NCI-H345 treated with DMSO at 0.1 percent for 48 hours (cell line): ENCODE results near the gene UMAD1.
"Not testable (repeated sequence)": the region's sequence is repeated elsewhere in the genome, so short reads cannot be mapped to it uniquely, and the experiment has no call there.

ENCODE experiments used
- DNase-seq: peaks from one replicate; lab custom pipeline; 2025; ENCODE audit not compliant: unreplicated experiment; lab: John Stamatoyannopoulos, UW

Gene UMAD1

DNA sequence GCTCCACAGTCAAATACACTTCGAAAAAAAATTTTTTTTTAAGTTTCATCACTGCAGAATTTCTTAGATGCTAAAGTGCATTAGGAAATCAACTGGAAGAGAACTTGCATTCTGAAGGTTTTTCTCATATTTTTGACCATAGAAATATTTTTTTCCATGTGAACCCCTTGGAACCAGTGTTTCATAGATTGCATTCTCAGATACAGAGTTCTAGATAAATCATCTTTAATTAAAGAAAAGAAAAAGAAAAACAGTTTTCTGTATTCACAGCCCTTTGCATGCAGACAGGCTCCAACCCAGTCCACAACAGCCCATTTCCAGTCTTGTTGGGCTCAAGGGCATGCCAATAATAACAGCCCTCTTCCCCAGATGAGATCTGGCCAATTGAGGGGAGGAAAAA, 153.4 kb downstream of the UMAD1 start:
- no peak for DNase-seq

- no peak for DNase-seq
These were observed 154.7 kb downstream of the UMAD1 start for GRCh38 chr7:7795203-7795602.

GRCh38 chr7:7795630-7796121, 155.1 kb downstream of the UMAD1 start:
- no peak for DNase-seq

- no peak for DNase-seq
These were observed 158.0 kb downstream of the UMAD1 start for GRCh38 chr7:7798510-7798909.

DNA sequence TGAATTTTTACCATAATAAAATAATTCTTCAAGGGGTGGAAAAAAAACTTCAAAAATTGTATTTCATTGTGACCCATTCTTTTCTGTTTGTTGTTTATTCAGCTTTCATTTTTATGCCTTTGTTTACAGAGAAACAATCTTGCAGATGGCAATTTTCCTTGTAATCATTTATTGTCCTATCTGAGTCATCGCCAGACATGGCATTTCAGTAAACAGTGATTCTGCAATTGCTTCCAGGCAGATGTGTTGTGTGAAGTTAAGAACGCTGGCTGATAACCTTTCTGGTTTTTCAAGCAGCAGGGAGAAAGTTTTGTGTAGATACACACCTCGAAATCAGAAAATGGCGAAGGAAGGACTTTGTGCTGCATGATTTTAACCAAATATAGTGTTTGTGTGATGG, 158.6 kb downstream of the UMAD1 start:
- no peak for DNase-seq

DNA sequence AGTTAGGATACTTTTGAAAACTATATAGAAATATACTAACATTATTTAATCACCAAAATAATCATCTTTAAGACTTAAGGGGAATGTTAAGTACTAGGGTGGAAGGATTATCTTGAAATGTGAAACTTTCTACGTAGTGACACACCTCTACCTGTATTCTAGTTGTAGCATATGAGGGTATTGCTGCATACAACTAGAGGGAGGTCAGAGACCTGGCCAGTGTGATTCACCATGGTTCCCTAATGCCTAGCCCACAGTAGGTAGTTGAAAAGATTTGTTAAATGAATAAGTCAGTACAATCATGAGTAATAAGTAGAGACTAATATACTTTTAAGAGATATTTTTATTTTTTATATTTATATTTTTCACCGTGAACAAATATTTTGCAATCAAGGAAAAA, 162.0 kb downstream of the UMAD1 start:
- no peak for DNase-seq

- DNase-seq, result no peak
These were observed 163.2 kb downstream of the UMAD1 start for GRCh38 chr7:7803715-7804178.

DNA sequence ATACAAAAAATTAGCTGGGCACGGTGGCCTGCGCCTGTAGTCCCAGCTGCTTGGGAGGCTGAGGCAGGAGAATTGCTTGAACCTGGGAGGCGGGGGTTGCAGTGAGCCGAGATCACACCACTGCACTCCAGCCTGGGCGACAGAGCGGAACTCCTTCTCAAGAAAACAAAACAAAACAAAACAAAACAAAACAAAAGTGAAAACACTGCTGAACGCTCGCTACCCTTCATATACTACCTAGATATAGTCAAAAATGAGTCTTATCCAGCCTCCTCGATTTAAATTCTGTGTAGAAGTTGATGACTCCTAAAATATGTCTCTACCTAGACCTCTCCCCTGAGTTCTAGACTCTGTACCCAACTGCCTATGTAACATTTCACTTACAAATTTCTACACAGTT, 164.3 kb downstream of the UMAD1 start:
- not testable (repeated sequence) for DNase-seq

DNA sequence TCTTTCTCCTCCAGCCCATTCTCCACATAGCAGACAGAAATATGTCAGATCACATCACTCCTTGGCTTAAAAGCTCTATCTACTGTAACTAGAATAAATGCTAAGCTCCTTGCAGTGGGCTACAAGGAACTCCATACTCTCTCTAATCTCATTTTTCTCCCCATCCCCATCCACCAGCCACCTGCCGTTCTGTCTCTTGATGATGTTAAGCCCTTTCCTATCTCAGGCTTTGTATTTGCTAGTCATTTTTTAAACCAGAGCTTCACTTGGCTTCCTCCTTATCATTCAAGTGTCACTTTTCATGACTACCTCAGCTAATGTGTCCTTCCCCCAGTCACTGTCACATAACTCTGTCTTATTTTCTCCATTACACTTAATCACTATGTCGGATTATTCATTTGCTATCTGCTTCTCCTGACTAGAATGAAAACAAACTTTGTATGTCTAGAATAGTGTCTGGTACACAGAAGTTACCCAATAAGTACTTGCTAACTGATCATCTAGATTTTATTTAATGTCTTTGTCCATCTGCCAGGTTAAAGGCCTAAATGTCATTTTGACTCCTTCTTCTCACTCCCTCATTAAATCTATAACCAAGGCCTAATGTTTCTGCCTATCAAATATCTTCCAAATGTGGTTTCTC, 165.1 kb downstream of the UMAD1 start:
- no peak for DNase-seq

DNA sequence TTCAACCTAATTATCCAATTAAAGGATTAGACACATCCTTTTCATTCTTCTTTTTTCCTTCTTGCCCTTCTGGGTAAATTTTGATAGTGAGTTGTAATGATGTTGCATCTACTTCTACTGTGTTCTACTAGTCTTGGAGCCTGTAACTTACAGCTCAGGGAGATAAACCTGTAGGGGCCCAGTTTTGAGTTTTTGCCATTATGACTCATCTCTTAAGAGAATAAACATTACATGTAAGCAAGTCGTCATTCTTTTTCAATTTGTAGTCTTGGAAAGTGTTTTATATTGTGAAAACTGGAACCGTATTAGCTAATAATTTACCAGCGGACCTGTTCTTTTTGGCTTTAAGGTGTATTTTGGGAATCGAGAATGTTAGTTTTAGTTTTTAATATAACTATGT, 167.6 kb downstream of the UMAD1 start:
- DNase-seq, result no peak

DNA sequence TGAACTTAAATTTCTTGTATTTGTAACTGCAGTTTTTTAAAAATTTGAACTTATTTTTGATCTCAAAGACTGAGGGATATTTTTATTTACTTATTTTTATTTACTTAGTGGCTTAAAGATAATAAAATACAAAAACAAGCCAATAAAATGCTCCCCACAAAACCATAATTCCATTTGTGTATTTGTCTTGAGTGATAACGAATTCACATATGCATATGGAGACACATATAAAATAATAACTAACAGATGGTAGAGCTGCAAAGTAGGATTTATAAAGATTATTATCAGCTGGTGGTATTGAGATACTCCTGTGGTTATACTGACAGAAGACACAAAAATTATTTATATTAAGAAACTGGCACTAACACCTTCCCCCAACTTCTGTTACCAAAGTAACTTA, 168.1 kb downstream of the UMAD1 start:
- DNase-seq, result no peak

GRCh38 chr7:7810380-7810779, 169.8 kb downstream of the UMAD1 start:
- DNase-seq, result no peak

DNA sequence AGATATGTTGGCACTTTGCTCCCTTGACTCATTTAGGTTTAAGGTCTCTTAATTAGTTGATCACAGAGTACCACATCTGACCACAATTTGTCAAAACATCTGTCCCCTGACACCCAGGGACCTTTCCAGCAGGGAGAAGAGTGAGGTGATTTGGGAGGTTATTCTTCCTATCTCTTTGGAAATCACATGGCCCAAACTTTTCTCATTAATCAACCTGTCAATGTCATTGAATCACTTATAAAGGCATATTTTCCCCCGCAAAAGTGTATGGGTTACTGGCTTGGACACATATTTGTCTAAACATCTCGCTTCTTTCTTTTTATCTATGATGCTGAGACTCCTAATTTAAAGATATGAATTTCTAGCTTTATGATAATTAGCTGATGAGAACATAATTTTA, 170.3 kb downstream of the UMAD1 start:
- no peak for DNase-seq

DNA sequence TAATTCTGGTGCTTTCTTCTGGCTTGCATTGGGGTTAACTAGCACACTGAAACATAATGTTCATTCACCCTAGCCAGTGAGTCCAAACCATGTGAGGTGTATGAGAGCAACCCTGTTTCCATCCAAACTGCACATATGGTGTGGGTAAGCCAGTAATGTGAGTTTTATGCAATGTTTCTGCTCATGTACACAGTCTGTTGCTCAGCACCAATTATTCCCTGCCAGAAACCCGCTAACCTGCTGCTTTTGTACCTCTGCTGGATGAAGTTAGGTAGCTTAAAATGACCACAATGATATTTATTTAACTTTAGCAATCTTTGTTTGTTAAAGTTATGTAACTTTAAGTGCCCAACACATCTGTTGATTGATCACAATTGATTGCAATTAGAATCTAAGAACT, 171.6 kb downstream of the UMAD1 start:
- no peak for DNase-seq

DNA sequence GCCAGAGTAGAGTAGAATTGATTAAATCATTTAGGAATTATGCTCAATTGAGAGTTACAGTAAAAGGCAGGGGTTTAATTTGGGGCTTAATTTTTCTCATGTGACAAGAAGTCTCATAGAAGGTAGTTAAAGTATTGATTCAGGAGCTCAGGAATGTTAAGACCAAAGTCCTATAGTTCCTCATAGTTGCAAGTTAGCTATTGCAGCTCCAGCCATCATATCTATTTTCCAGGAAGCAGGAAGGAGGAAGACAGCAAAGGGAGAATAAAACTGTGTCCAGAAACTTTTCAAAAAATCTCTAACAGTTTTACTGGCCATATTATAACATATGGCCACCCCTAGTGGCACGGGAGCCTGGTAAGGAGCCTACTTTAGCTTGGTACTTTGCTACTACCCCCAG, 174.8 kb downstream of the UMAD1 start:
- DNase-seq, result no peak

- DNase-seq, result no peak
These were observed 175.5 kb downstream of the UMAD1 start for GRCh38 chr7:7816084-7816483.

DNA sequence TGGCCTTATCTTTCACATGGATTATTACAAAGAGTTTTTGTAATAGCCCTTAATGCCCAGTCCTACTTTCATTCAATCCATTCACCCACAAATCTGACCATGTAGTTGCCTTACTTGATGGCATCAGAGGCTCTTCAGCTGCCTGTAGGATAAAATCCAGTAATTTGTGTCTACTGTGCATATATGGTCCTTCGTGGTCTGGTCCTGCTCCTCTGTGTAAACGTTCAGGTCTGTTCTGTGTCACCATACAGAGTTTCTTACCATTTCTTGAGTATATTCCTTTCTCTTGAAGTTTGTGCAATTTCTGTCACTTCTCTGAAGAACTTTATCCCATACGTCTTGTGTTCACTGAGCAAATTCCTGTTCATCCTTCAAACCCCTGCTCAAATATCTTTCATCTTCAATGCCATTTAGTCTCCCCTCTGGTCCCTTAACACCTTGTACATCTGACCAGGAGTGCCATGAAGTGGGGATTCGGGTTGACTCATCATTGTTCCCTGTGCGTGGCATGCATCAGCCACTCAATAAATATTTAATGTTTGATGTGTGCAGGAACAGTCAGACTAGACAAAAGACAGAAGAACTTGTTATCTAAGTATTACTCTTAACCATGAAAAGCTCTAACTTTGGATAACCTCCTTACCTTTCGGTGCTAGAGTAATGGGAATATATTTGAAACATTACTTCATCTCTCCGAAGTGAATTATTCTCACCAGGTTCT, 176.4 kb downstream of the UMAD1 start:
- DNase-seq, result no peak

GRCh38 chr7:7817748-7818147, 177.2 kb downstream of the UMAD1 start:
- DNase-seq, result no peak

GRCh38 chr7:7818179-7818578, 177.6 kb downstream of the UMAD1 start:
- DNase-seq, result not testable (repeated sequence)

DNA sequence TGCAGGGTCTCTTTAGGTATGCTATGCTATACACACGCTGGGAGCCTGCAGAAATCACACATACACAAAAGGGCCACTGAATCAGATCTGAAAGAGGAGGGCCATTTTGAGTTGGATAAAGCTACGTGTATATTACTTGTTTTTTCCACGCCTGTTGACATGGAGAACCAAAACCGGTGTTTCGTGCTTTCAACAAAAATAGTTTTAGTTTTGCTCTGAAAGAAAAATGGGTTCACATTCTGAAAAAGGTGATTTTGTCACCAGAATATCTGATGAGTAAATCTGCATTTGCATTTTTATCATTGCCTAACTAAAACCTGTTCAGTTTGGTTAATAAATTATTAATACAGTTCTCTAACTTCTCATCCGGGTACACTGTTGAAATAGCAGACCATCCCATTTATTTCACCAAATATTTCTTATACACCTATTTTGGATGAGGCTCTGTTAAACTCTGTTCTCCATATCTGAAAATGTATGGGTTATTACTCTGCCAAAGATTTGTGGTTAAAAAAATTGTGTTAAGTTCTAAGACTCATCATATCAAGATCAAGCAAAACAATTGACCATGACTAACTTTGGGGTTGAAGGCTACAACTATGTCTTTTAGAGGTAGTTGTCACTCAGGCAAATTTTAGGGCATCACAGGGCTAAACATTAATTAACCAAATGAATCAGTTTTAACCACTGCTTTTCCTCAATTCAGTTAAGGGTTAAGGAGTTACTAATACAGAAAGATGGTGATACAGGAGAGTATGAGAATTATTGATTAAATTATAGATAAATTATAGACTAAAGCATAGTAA, 179.1 kb downstream of the UMAD1 start:
- no peak for DNase-seq

DNA sequence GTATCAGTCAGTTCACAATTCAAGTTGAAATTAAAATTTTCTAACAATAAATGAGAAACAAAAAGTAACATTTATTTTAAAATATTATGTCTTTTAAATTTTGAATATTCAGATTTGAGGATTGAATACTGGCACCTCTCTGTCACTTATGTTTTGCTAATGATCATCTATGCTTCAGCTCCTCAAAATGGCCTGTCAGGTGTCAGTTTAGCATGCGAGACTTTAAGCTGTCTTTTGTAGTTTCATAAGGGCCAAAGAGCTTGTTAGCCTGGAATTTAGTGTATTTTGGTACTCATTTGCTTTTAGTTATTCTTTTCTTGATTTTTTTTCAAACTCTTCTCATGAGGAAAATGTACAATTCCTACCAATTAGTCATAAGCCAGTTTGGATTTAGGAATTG, 179.9 kb downstream of the UMAD1 start:
- no peak for DNase-seq

DNA sequence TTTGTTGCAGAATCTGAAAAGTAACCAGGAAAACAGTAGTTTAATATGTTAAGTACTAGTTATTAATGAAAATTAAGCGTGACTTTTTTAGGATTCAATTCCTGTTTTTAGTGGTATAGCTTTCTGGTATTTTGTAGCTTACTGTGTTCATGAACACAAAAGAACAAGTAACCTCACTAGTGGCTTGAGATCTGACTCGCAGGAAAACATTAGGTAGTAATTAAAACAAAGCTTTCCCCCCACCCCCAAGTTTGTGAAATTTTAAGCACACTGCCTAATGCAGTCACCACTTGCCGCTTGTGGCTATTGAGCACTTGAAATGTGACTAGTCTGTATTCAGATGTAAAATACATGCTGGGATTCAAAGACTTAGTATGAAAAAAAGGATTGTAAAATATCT, 180.4 kb downstream of the UMAD1 start:
- no peak for DNase-seq
